ENCODE results near the gene ACACB. TPM values are rescaled to one million over a fixed set of nuclear protein-coding genes. Genes with fewer than 3 reads are reported as not detected.

The ACACB gene
- total and polyA plus RNA-seq, 2 experiments from 2014 or later, result 6.2 to 15.4 TPM

GRCh38 chr12:109188108-109188712, 71.8 kb downstream of the ACACB start:
- Mint-ChIP-seq H3K36me3 (ENCODE audit: low read depth) (0 out of 3 replicates have a peak, but pooled peaks cover 3% of the 10 kb centered on the region), H3K27me3 (ENCODE audit: insufficient read depth, low read depth, poor library complexity) (no peaks in the 10 kb centered on the region), H3K27ac (no peak overlapping the region), H3K4me1 (no peaks in the 10 kb centered on the region), H3K4me3 (no peak overlapping the region), H3K9me3 (no peaks in the 10 kb centered on the region)
- H3K4me2 ChIP-seq, result no peak overlapping the region
- ATAC-seq (no peak), DNase-seq (ENCODE audit: low spot score) (no peak)
- H4K20me1 ChIP-seq (replicated peaks; ENCODE audit: insufficient read depth), result 0 out of 2 replicates have a peak, but pooled peaks cover 5% of the 10 kb centered on the region
- H3K4me3 ChIP-seq, result no peak overlapping the region
- no peak overlapping the region for H3K27ac ChIP-seq (ENCODE audit: low read depth)
- no peaks in the 10 kb centered on the region for H3K36me3 ChIP-seq (ENCODE audit: insufficient read depth)
- TF ChIP-seq EZH2 (IDR thresholded peaks at IDR 0.05; ENCODE audit: low read depth, unreplicated experiment), result no peak
- TF ChIP-seq ZNF114 (CRISPR knock-in tag; IDR thresholded peaks at IDR 0.05), result no peak
- TF ChIP-seq JUNB (IDR thresholded peaks at IDR 0.05; ENCODE audit: unreplicated experiment), result no peak
- TF ChIP-seq, protein P1, sequence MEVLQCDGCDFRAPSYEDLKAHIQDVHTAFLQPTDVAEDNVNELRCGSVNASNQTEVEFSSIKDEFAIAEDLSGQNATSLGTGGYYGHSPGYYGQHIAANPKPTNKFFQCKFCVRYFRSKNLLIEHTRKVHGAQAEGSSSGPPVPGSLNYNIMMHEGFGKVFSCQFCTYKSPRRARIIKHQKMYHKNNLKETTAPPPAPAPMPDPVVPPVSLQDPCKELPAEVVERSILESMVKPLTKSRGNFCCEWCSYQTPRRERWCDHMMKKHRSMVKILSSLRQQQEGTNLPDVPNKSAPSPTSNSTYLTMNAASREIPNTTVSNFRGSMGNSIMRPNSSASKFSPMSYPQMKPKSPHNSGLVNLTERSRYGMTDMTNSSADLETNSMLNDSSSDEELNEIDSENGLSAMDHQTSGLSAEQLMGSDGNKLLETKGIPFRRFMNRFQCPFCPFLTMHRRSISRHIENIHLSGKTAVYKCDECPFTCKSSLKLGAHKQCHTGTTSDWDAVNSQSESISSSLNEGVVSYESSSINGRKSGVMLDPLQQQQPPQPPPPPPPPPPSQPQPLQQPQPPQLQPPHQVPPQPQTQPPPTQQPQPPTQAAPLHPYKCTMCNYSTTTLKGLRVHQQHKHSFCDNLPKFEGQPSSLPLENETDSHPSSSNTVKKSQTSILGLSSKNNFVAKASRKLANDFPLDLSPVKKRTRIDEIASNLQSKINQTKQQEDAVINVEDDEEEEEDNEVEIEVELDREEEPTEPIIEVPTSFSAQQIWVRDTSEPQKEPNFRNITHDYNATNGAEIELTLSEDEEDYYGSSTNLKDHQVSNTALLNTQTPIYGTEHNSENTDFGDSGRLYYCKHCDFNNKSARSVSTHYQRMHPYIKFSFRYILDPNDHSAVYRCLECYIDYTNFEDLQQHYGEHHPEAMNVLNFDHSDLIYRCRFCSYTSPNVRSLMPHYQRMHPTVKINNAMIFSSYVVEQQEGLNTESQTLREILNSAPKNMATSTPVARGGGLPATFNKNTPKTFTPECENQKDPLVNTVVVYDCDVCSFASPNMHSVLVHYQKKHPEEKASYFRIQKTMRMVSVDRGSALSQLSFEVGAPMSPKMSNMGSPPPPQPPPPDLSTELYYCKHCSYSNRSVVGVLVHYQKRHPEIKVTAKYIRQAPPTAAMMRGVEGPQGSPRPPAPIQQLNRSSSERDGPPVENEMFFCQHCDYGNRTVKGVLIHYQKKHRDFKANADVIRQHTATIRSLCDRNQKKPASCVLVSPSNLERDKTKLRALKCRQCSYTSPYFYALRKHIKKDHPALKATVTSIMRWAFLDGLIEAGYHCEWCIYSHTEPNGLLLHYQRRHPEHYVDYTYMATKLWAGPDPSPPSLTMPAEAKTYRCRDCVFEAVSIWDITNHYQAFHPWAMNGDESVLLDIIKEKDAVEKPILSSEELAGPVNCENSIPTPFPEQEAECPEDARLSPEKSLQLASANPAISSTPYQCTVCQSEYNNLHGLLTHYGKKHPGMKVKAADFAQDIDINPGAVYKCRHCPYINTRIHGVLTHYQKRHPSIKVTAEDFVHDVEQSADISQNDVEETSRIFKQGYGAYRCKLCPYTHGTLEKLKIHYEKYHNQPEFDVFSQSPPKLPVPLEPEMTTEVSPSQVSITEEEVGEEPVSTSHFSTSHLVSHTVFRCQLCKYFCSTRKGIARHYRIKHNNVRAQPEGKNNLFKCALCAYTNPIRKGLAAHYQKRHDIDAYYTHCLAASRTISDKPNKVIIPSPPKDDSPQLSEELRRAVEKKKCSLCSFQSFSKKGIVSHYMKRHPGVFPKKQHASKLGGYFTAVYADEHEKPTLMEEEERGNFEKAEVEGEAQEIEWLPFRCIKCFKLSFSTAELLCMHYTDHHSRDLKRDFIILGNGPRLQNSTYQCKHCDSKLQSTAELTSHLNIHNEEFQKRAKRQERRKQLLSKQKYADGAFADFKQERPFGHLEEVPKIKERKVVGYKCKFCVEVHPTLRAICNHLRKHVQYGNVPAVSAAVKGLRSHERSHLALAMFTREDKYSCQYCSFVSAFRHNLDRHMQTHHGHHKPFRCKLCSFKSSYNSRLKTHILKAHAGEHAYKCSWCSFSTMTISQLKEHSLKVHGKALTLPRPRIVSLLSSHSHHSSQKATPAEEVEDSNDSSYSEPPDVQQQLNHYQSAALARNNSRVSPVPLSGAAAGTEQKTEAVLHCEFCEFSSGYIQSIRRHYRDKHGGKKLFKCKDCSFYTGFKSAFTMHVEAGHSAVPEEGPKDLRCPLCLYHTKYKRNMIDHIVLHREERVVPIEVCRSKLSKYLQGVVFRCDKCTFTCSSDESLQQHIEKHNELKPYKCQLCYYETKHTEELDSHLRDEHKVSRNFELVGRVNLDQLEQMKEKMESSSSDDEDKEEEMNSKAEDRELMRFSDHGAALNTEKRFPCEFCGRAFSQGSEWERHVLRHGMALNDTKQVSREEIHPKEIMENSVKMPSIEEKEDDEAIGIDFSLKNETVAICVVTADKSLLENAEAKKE (CRISPR knock-in tag; IDR thresholded peaks at IDR 0.05), result no peak
- no peak for TF ChIP-seq CTCF (conservative IDR thresholded peaks at IDR 0.05; ENCODE audit: low read depth in 2 of 2)
- no peak for TF ChIP-seq POLR2AphosphoS5 (IDR thresholded peaks at IDR 0.05; ENCODE audit: low read depth)
- TF ChIP-seq ZNF331 (CRISPR knock-in tag; IDR thresholded peaks at IDR 0.05; ENCODE audit: low read depth), result no peak
- no peak for TF ChIP-seq STAT1 (IDR thresholded peaks at IDR 0.05; ENCODE audit: unreplicated experiment)
- TF ChIP-seq EZH2phosphoT487 (IDR thresholded peaks at IDR 0.05; ENCODE audit: unreplicated experiment), result no peak
- H2AFZ ChIP-seq, result no peak overlapping the region
- H3K9me2 ChIP-seq (ENCODE audit: insufficient read depth), result no peaks in the 10 kb centered on the region
- H3F3A ChIP-seq (replicated peaks; ENCODE audit: low read depth), result no peaks in the 10 kb centered on the region
- no peaks in the 10 kb centered on the region for H3K27me3 ChIP-seq (ENCODE audit: insufficient read depth)
- H3K4me1 ChIP-seq (ENCODE audit: insufficient read depth), result no peaks in the 10 kb centered on the region
- H3K79me2 ChIP-seq (replicated peaks; ENCODE audit: insufficient read depth), result no peaks in the 10 kb centered on the region

All from GM23338 (cell line).